ENCODE measurements around the gene SYNDIG1L. TPM values are rescaled to one million over a fixed set of nuclear protein-coding genes. Genes with fewer than 3 reads are reported as not detected.
"Not testable (repeated sequence)": the region's sequence is repeated elsewhere in the genome, so short reads cannot be mapped to it uniquely, and the experiment has no call there.

SYNDIG1L gene
- total RNA-seq, 1 donor from 2014 or later, result not detected

DNA sequence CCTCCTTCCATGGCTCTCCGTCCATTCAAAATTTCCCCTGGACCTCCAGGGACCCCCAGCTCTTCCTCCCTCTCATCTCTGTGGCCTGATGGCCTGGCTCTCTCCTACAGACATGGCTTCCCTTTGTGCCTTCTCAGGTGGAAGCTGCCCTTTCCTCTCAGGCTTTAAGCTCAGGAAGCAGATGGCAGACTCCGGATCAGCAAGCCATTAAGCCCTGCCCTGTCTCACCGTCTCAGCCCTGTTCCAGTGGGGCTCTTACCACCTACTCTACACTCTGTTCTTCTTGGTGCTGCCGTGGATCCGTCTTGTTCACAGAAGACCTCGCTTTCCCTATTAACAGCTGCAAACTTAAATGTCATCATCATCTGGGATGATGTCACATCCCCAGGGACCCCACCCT lies 34.0 kb upstream of the SYNDIG1L start:
- no peaks in the 10 kb centered on the region for H3K9me3 Mint-ChIP-seq (ENCODE audit: unreplicated experiment)
- peaks cover 17% of the 10 kb centered on the region for H3K27me3 Mint-ChIP-seq (ENCODE audit: unreplicated experiment)
- no peak overlapping the region for H3K4me3 Mint-ChIP-seq (ENCODE audit: unreplicated experiment)
- no peaks in the 10 kb centered on the region for H3K36me3 Mint-ChIP-seq (ENCODE audit: unreplicated experiment)
- no peak for DNase-seq (ENCODE audit: extremely low spot score, unreplicated experiment)
- H3K27ac Mint-ChIP-seq (ENCODE audit: unreplicated experiment), result no peak overlapping the region
- H3K4me1 Mint-ChIP-seq (ENCODE audit: unreplicated experiment), result peaks cover 4% of the 10 kb centered on the region
- TF ChIP-seq, protein P1, sequence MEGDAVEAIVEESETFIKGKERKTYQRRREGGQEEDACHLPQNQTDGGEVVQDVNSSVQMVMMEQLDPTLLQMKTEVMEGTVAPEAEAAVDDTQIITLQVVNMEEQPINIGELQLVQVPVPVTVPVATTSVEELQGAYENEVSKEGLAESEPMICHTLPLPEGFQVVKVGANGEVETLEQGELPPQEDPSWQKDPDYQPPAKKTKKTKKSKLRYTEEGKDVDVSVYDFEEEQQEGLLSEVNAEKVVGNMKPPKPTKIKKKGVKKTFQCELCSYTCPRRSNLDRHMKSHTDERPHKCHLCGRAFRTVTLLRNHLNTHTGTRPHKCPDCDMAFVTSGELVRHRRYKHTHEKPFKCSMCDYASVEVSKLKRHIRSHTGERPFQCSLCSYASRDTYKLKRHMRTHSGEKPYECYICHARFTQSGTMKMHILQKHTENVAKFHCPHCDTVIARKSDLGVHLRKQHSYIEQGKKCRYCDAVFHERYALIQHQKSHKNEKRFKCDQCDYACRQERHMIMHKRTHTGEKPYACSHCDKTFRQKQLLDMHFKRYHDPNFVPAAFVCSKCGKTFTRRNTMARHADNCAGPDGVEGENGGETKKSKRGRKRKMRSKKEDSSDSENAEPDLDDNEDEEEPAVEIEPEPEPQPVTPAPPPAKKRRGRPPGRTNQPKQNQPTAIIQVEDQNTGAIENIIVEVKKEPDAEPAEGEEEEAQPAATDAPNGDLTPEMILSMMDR (IDR thresholded peaks at IDR 0.05), result no peak

- TF ChIP-seq, protein P1 (IDR thresholded peaks at IDR 0.05), result peak; percentile 61
- Mint-ChIP-seq H3K36me3 (ENCODE audit: unreplicated experiment) (no peaks in the 10 kb centered on the region), H3K27me3 (ENCODE audit: unreplicated experiment) (peaks cover 21% of the 10 kb centered on the region), H3K4me3 (ENCODE audit: unreplicated experiment) (no peak overlapping the region), H3K9me3 (ENCODE audit: unreplicated experiment) (no peaks in the 10 kb centered on the region), H3K27ac (ENCODE audit: unreplicated experiment) (no peak overlapping the region), H3K4me1 (ENCODE audit: unreplicated experiment) (peaks cover 4% of the 10 kb centered on the region)
- DNase-seq (ENCODE audit: extremely low spot score, unreplicated experiment), result no peak
These were observed 33.4 kb upstream of the SYNDIG1L start for GRCh38 chr14:74459289-74459946.

- TF ChIP-seq, protein P1 (IDR thresholded peaks at IDR 0.05), result no peak
- H3K27me3 Mint-ChIP-seq (ENCODE audit: unreplicated experiment), result peaks cover 38% of the 10 kb centered on the region
- no peak overlapping the region for H3K27ac Mint-ChIP-seq (ENCODE audit: unreplicated experiment)
- peaks cover 4% of the 10 kb centered on the region for H3K4me1 Mint-ChIP-seq (ENCODE audit: unreplicated experiment)
- no peaks in the 10 kb centered on the region for H3K9me3 Mint-ChIP-seq (ENCODE audit: unreplicated experiment)
- H3K36me3 Mint-ChIP-seq (ENCODE audit: unreplicated experiment), result no peaks in the 10 kb centered on the region
- DNase-seq (ENCODE audit: extremely low spot score, unreplicated experiment), result no peak
- H3K4me3 Mint-ChIP-seq (ENCODE audit: unreplicated experiment), result no peak overlapping the region
These were observed 31.5 kb upstream of the SYNDIG1L start for GRCh38 chr14:74457565-74457895.

DNA sequence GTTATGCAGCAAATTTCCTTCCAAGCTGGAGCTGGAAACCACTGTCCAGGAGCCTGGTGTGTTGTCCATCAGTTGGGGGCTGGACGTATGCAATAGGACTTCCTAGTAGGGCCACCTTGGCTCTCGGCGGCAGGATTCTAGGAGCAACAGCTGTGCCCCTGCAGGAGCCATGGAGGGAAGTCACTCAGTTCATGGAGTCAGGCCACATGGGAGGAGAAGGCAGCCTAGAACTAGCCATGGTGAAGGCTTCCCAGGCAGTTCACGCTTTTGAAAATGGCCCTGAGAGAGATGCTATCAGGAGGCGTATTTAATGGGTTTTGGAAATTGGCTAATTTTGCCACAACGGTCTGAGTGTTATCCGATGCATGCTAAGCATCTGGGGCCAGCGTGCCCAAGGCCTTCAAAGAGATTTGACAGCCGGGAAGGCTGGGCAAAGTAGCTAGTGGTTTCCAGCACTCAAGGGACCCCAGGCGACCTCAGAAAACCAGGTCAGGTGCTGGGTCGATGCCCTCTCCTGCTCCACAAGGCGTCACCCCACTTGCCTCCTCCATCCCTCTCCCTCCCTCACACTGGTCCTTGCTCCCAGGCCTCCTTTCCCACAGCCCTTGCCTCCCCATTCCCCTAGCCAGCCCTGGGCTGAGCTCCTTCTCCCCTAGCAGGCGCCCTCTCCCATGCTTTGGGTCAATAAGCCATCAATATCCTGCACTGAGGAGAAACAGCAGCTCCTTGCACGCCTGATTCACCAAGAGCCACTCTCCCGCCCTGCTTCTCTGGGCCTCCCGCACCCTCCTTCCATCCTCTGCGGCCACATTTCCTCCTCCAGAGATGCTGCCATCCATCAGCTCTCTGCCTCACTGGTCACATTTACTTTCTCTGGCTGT lies 30.9 kb upstream of the SYNDIG1L start:
- TF ChIP-seq, protein P1 (IDR thresholded peaks at IDR 0.05), result no peak
- Mint-ChIP-seq H3K27ac (ENCODE audit: unreplicated experiment) (no peak overlapping the region), H3K9me3 (ENCODE audit: unreplicated experiment) (no peaks in the 10 kb centered on the region), H3K36me3 (ENCODE audit: unreplicated experiment) (no peaks in the 10 kb centered on the region), H3K4me1 (ENCODE audit: unreplicated experiment) (peaks cover 4% of the 10 kb centered on the region), H3K4me3 (ENCODE audit: unreplicated experiment) (no peak overlapping the region), H3K27me3 (ENCODE audit: unreplicated experiment) (peaks cover 43% of the 10 kb centered on the region)
- DNase-seq (ENCODE audit: extremely low spot score, unreplicated experiment), result peak; percentile 75

DNA sequence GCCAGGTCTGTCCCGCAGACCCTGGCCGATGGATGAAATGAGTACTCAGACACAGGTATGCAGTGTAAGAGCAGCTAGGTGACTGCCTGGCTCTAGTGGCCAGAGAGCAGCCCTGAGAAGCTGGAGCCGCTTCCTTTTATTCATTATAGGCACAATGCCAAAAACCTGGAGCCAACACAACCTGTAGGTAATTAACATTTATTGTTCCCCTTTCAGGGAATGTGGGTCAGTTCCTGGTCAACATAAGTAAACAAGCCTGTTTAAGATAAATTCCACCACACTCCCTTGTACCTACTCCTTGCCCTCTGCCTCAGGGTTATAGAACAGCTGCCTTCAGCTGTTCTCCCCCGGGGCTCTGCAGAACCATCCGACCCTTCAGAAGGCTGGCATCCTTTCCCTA lies 28.4 kb upstream of the SYNDIG1L start:
- H3K27ac Mint-ChIP-seq (ENCODE audit: unreplicated experiment), result not testable (repeated sequence)

More for the DNA sequence above, 28.4 kb upstream of the SYNDIG1L start:
- H3K9me3 Mint-ChIP-seq (ENCODE audit: unreplicated experiment); DNase-seq (ENCODE audit: extremely low spot score, unreplicated experiment); H3K4me3 Mint-ChIP-seq (ENCODE audit: unreplicated experiment); H3K4me1 Mint-ChIP-seq (ENCODE audit: unreplicated experiment); H3K36me3 Mint-ChIP-seq (ENCODE audit: unreplicated experiment): not testable (repeated sequence)
- H3K27me3 Mint-ChIP-seq (ENCODE audit: unreplicated experiment), result peaks cover 67% of the 10 kb centered on the region

Data from osteocyte (in vitro differentiated cells).